ENCODE data around the gene NME7. TPM values are rescaled to one million over a fixed set of nuclear protein-coding genes. Genes with fewer than 3 reads are reported as not detected.

The NME7 gene
- total RNA-seq, 1 experiment from 2014 or later, result 30.3 TPM

DNA sequence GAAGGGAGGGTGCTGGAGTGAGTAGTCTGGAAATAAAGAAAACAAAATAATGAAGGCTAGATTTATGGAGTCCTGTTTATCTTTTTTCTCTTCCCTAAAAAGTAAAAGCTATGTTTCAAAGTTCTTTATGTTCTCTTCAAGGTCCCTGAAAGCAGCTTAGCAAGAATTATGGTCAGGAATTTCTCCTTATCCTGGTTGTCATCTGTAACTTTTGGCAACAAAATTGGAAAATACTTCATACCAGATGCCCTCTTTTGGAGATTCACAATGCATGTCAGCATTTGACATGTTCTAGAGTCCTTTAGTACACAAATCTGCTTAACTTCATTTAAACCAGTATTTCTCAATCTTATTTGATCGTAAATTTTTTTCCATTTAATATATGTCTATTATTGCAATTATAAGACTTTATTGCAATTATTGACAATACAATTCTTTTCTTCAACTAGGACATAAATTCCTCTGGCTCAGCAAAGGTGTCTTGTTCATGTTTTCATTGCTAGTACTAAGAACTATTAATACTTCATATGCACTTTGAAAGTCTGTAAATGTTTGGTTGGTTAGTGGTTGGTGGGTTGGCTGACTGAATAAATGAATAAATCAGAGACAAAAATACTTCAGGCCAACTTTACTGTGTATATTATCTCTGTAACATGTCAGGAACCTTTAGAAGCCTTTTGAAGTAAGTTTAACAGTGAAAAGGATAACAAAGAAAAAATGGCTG lies 159.6 kb downstream of the NME7 start:
- POLR2A ChIA-PET, result no interaction called here
- Histone ChIP-seq H3K9me3 (ENCODE audit: control insufficient read depth, insufficient read depth, low read depth, low read length) (no peaks in the 10 kb centered on the region), H3K36me3 (ENCODE audit: control insufficient read depth, insufficient read depth, low read length) (no peaks in the 10 kb centered on the region), H3K27me3 (ENCODE audit: control insufficient read depth, insufficient read depth, low read length) (no peaks in the 10 kb centered on the region), H3K27ac (ENCODE audit: low read length) (no peak overlapping the region), H3K4me3 (ENCODE audit: low read depth in 2 of 2, low read length in 2 of 2) (no peak overlapping the region), H3K4me1 (ENCODE audit: control insufficient read depth, insufficient read depth, low read length) (no peaks in the 10 kb centered on the region)
- CTCF ChIA-PET, result no interaction called here
- DNase-seq (ENCODE audit: low read depth, low spot score), result no peak
- TF ChIP-seq, protein P1, sequence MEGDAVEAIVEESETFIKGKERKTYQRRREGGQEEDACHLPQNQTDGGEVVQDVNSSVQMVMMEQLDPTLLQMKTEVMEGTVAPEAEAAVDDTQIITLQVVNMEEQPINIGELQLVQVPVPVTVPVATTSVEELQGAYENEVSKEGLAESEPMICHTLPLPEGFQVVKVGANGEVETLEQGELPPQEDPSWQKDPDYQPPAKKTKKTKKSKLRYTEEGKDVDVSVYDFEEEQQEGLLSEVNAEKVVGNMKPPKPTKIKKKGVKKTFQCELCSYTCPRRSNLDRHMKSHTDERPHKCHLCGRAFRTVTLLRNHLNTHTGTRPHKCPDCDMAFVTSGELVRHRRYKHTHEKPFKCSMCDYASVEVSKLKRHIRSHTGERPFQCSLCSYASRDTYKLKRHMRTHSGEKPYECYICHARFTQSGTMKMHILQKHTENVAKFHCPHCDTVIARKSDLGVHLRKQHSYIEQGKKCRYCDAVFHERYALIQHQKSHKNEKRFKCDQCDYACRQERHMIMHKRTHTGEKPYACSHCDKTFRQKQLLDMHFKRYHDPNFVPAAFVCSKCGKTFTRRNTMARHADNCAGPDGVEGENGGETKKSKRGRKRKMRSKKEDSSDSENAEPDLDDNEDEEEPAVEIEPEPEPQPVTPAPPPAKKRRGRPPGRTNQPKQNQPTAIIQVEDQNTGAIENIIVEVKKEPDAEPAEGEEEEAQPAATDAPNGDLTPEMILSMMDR (IDR thresholded peaks at IDR 0.05), result no peak
- TF ChIP-seq TCF7L2 (IDR thresholded peaks at IDR 0.05; ENCODE audit: low read depth, low read length) (no peak), REST (IDR thresholded peaks at IDR 0.05; ENCODE audit: insufficient read depth in 1 of 2, low read depth in 2 of 2, low read length in 1 of 2) (no peak), SIN3A (IDR thresholded peaks at IDR 0.05; ENCODE audit: borderline replicate concordance, insufficient read depth, low read depth, low read length) (no peak), POLR2AphosphoS5 (IDR thresholded peaks at IDR 0.05; ENCODE audit: low read depth, low read length) (no peak)
- no TSS peak for BruUV-seq (replicated peaks)
- intact Hi-C loops (cut with micrococcal nuclease; ENCODE audit: unreplicated experiment) (no loop called here), in situ Hi-C loops (cut with HindIII; ENCODE audit: low pct_unique_long_range_greater_than_20kb, low sequenced_read_pairs) (no loop called here)
- ATAC-seq, result no peak

- Histone ChIP-seq H3K27me3 (ENCODE audit: control insufficient read depth, insufficient read depth, low read length) (no peaks in the 10 kb centered on the region), H3K36me3 (ENCODE audit: control insufficient read depth, insufficient read depth, low read length) (no peaks in the 10 kb centered on the region), H3K27ac (ENCODE audit: low read length) (no peak overlapping the region), H3K9me3 (ENCODE audit: control insufficient read depth, insufficient read depth, low read depth, low read length) (no peaks in the 10 kb centered on the region), H3K4me3 (ENCODE audit: low read depth in 2 of 2, low read length in 2 of 2) (no peak overlapping the region), H3K4me1 (ENCODE audit: control insufficient read depth, insufficient read depth, low read length) (no peaks in the 10 kb centered on the region)
- TF ChIP-seq TCF7L2 (IDR thresholded peaks at IDR 0.05; ENCODE audit: low read depth, low read length) (no peak), SIN3A (IDR thresholded peaks at IDR 0.05; ENCODE audit: borderline replicate concordance, insufficient read depth, low read depth, low read length) (no peak), REST (IDR thresholded peaks at IDR 0.05; ENCODE audit: insufficient read depth in 1 of 2, low read depth in 2 of 2, low read length in 1 of 2) (no peak), POLR2AphosphoS5 (IDR thresholded peaks at IDR 0.05; ENCODE audit: low read depth, low read length) (no peak)
- TF ChIP-seq, protein P1 (IDR thresholded peaks at IDR 0.05), result no peak
- intact Hi-C loops (cut with micrococcal nuclease; ENCODE audit: unreplicated experiment), result no loop called here
- no peak for DNase-seq (ENCODE audit: low read depth, low spot score)
- no peak for ATAC-seq
- in situ Hi-C loops (cut with HindIII; ENCODE audit: low pct_unique_long_range_greater_than_20kb, low sequenced_read_pairs), result no loop called here
- ChIA-PET CTCF (no interaction called here), POLR2A (no interaction called here)
- BruUV-seq (replicated peaks), result no TSS peak
Observed at GRCh38 chr1:169204157-169204556, 163.4 kb downstream of the NME7 start.
